Keratinocyte (primary cell): Measurements from ENCODE around the gene KCNN3. TPM values are rescaled to one million over a fixed set of nuclear protein-coding genes. Genes with fewer than 3 reads are reported as not detected.

Experiments
- DNase-seq: peaks from one replicate; pipeline ENCODE4 v3.0.0-alpha.2; 2011; ENCODE audit warnings: low read depth, missing footprints, low spot score
- FAIRE-seq: peaks from 2 replicates; lab custom pipeline; 2011; peaks lifted over from hg19 to GRCh38; lab: Jason Lieb, UNC
- H2AFZ ChIP-seq: 2 replicates; pipeline ENCODE4 v1.6.0; 2012; ENCODE audit warnings: low read length, control low read depth, inconsistent platforms; ENCODE audit not compliant: control insufficient read depth
- H3K27ac ChIP-seq: 2 replicates; pipeline ENCODE4 v1.5.1; 2011; ENCODE audit warnings: low read length; ENCODE audit not compliant: control insufficient read depth, insufficient read depth
- H3K27me3 ChIP-seq: 3 replicates; pipeline ENCODE4 v1.6.0; 2011; ENCODE audit warnings: low read length; ENCODE audit not compliant: control insufficient read depth, insufficient read depth; ENCODE audit errors: extremely low read depth
- H3K36me3 ChIP-seq, 2 experiments: 2 replicates in 1 of 2; 3 replicates in 1 of 2; pipeline ENCODE4 v1.5.1; 2011; ENCODE audit warnings: low read length in 2 of 2, mild to moderate bottlenecking in 1 of 2; ENCODE audit not compliant: control insufficient read depth in 2 of 2, insufficient read depth in 2 of 2; ENCODE audit errors: extremely low read depth in 1 of 2
- H3K4me1 ChIP-seq: 3 replicates; pipeline ENCODE4 v1.5.1; 2011; ENCODE audit warnings: low read length; ENCODE audit not compliant: control insufficient read depth, insufficient read depth; ENCODE audit errors: extremely low read depth
- H3K4me2 ChIP-seq: 3 replicates; pipeline ENCODE4 v1.6.0; 2011; ENCODE audit warnings: low read depth, low read length; ENCODE audit not compliant: control insufficient read depth, insufficient read depth; ENCODE audit errors: extremely low read depth
- H3K4me3 ChIP-seq, 3 experiments: fragments of 200-600 bp in 1 of 3; sonication (generic) in 1 of 3; 2 replicates in 2 of 3; 3 replicates in 1 of 3; pipeline ENCODE4 v1.5.1; 2011 to 2016; ENCODE audit warnings: low read length in 3 of 3, mild to moderate bottlenecking in 3 of 3, control low read depth in 2 of 3, inconsistent platforms in 1 of 3, low read depth in 1 of 3, mixed read lengths in 1 of 3, mixed run types in 1 of 3, moderate library complexity in 1 of 3; ENCODE audit not compliant: control insufficient read depth in 2 of 3, insufficient read depth in 2 of 3; ENCODE audit errors: extremely low read depth in 1 of 3
- H3K79me2 ChIP-seq: 2 replicates; pipeline ENCODE4 v1.6.0; 2012; ENCODE audit warnings: low read length; ENCODE audit not compliant: control insufficient read depth, insufficient read depth
- H3K9ac ChIP-seq: 3 replicates; pipeline ENCODE4 v1.6.0; 2011; ENCODE audit warnings: low read length; ENCODE audit not compliant: control insufficient read depth, insufficient read depth; ENCODE audit errors: extremely low read depth
- H3K9me1 ChIP-seq: 3 replicates; pipeline ENCODE4 v1.6.0; 2011; ENCODE audit warnings: low read length; ENCODE audit not compliant: control insufficient read depth, insufficient read depth; ENCODE audit errors: extremely low read depth
- H3K9me3 ChIP-seq: 2 replicates; pipeline ENCODE4 v1.5.1; 2012; ENCODE audit warnings: low read depth, low read length; ENCODE audit not compliant: control insufficient read depth
- H4K20me1 ChIP-seq: 3 replicates; pipeline ENCODE4 v1.6.0; 2011; ENCODE audit warnings: low read length; ENCODE audit not compliant: control insufficient read depth, insufficient read depth; ENCODE audit errors: extremely low read depth
- EZH2 ChIP-seq: IDR thresholded peaks from one replicate; pipeline ENCODE4 v1.6.1; 2012; ENCODE audit warnings: inconsistent platforms, mild to moderate bottlenecking, low read length, moderate library complexity
- dilution Hi-C: fragments of 300-500 bp; cut with MboI; formaldehyde crosslinking; loops from one replicate; pipeline ENCODE4 v1.7.0; 2020; ENCODE audit warnings: low sequenced_read_pairs; ENCODE audit not compliant: extremely low pct_ligation_motif_present
- polyA plus RNA-seq, 5 experiments: library from polyadenylated mRNA; depleted of rRNA in 3 of 5; stranded (reverse) in 3 of 5; stranded (forward) in 1 of 5; unstranded in 1 of 5; fragments of >200 nt; gene quantifications; 1 replicate in 1 of 5; 2 replicates in 3 of 5; 3 replicates in 1 of 5; pipeline versions ENCODE4 v1.2.1 to v1.2.3, GENCODE V29; 2011 to 2012; ENCODE audit warnings: missing spikeins in 2 of 5, low read depth in 1 of 5, low replicate concordance in 1 of 5
- TF ChIP-seq, protein P1 (sequence below), 3 experiments: IDR thresholded peaks in 1 of 3; conservative IDR thresholded peaks in 1 of 3; optimal IDR thresholded peaks in 1 of 3; 2 replicates in 2 of 3; 3 replicates in 1 of 3; pipeline versions ENCODE3 to v1.5.1; 2011; ENCODE audit warnings: low read length in 3 of 3, mild to moderate bottlenecking in 3 of 3, moderate library complexity in 2 of 3, control low read depth in 1 of 3, inconsistent platforms in 1 of 3; ENCODE audit not compliant: insufficient read depth in 2 of 3; ENCODE audit errors: extremely low read depth in 1 of 3

Gene KCNN3
- polyA plus RNA-seq, 1 donor (not counting 4 experiments of a cell fraction or from before 2014, with no cell fraction given), result 0.05 TPM

DNA sequence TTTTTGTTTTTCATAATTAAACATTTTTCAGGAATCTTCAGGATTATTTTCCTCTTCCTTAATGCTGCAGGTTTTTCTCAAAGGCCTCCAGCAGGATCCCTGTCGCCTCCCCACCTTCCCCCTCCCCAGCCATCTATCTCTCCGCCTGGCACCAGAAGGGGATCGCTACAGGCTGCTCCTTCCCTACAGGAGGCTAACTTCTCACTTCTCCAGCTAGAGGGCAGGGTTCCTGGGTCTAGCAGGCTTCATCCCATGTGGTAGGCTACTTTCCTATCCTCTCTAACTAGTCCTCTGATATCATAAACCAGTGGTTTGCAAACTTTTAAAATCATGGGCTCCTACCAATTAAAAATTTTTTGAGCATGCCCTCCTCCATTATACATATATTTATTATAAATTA lies 104.1 kb downstream of the KCNN3 start:
- no peaks in the 10 kb centered on the region for H3K79me2 ChIP-seq
- H3K27ac ChIP-seq, result no peak overlapping the region
- no peak for TF ChIP-seq EZH2
- TF ChIP-seq, protein P1, sequence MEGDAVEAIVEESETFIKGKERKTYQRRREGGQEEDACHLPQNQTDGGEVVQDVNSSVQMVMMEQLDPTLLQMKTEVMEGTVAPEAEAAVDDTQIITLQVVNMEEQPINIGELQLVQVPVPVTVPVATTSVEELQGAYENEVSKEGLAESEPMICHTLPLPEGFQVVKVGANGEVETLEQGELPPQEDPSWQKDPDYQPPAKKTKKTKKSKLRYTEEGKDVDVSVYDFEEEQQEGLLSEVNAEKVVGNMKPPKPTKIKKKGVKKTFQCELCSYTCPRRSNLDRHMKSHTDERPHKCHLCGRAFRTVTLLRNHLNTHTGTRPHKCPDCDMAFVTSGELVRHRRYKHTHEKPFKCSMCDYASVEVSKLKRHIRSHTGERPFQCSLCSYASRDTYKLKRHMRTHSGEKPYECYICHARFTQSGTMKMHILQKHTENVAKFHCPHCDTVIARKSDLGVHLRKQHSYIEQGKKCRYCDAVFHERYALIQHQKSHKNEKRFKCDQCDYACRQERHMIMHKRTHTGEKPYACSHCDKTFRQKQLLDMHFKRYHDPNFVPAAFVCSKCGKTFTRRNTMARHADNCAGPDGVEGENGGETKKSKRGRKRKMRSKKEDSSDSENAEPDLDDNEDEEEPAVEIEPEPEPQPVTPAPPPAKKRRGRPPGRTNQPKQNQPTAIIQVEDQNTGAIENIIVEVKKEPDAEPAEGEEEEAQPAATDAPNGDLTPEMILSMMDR (optimal IDR thresholded peaks at IDR 0.05 in 1 of 3, IDR thresholded peaks at IDR 0.05 in 1 of 3, conservative IDR thresholded peaks at IDR 0.05 in 1 of 3; ENCODE audit: extremely low read depth in 1 of 3, insufficient read depth in 2 of 3, low read length in 3 of 3), result peak; percentile 60 to 76 (median 70)
- H3K9ac ChIP-seq, result no peak overlapping the region
- no peaks in the 10 kb centered on the region for H3K9me1 ChIP-seq
- no peak overlapping the region for H3K4me2 ChIP-seq
- peaks cover 9% of the 10 kb centered on the region for H3K27me3 ChIP-seq
- H2AFZ ChIP-seq, result no peak overlapping the region
- peak; percentile 17 for FAIRE-seq
- H4K20me1 ChIP-seq, result no peaks in the 10 kb centered on the region
- no peak for DNase-seq
- no peaks in the 10 kb centered on the region for H3K36me3 ChIP-seq
- dilution Hi-C loops, result no loop called here
- H3K4me3 ChIP-seq, result no peak overlapping the region
- H3K9me3 ChIP-seq, result no peaks in the 10 kb centered on the region
- no peaks in the 10 kb centered on the region for H3K4me1 ChIP-seq

DNA sequence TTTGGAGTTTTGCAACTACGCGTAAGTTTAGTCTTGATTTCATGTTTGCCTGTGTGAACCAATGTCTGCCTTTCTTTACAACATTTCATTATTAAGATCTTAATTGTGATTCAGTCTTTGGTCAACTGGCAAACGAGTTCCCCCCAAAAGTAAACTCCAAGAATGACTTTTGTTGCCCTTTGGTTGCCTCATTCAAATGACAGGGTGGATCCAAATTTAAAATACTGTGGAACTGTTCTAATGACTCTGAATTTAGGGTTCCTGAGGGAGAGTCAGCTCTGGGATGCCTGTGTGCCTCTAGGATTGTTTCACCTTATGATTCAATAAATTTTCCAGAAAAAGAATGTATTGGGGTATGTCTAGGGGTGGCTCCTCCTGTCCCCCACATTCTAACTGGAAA lies 105.3 kb downstream of the KCNN3 start:
- Histone ChIP-seq H3K9me1 (no peaks in the 10 kb centered on the region), H3K4me2 (no peak overlapping the region), H3K36me3 (no peaks in the 10 kb centered on the region), H3K4me3 (no peak overlapping the region), H3K27ac (no peak overlapping the region), H3K4me1 (peaks cover 5% of the 10 kb centered on the region), H3K27me3 (peaks cover 20% of the 10 kb centered on the region), H2AFZ (no peak overlapping the region), H3K79me2 (no peaks in the 10 kb centered on the region), H3K9ac (no peak overlapping the region), H3K9me3 (no peaks in the 10 kb centered on the region), H4K20me1 (no peaks in the 10 kb centered on the region)
- FAIRE-seq (no peak), DNase-seq (no peak)
- dilution Hi-C loops, result no loop called here
- TF ChIP-seq, protein P1 (optimal IDR thresholded peaks at IDR 0.05 in 1 of 3, IDR thresholded peaks at IDR 0.05 in 1 of 3, conservative IDR thresholded peaks at IDR 0.05 in 1 of 3; ENCODE audit: extremely low read depth in 1 of 3, insufficient read depth in 2 of 3, low read length in 3 of 3), result no peak
- no peak for TF ChIP-seq EZH2
